Measurements from ENCODE around the gene MUC4.
"Not testable (repeated sequence)": the region's sequence is repeated elsewhere in the genome, so short reads cannot be mapped to it uniquely, and the experiment has no call there.

Gene MUC4

DNA sequence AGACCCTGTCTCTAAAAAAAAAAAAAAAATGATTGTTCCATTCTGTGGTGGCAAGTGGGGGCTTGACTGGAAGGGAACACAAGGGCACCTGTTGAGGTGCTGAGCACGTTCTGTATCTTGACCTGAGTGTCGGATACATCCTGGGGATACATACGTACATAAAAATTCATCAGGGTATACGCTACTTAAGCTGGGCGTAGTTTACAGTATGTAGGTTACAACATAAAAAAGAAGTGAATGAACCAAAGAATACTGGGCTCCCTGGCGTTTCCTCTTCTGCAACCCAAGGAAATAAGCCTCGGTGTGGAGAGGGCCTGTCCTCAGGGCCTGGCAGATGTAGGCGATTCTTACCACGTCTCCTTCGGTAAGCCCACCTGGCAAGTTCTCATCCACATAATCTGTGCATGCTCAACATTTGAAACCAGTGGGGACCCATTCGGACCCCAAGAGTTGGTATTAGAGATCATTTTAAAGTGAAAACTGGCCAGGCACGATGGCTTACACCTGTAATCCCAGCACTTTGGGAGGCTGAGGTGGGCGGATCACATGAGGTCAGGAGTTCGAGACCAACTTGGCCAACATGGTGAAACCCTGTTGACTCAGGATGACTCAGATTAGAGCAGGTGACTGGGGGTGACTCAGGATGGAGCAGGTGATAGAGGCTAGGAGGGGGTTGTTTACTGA, 96.0 kb downstream of the MUC4 start:
- DNase-seq (ENCODE audit: low read depth) = peak; percentile 25

DNA sequence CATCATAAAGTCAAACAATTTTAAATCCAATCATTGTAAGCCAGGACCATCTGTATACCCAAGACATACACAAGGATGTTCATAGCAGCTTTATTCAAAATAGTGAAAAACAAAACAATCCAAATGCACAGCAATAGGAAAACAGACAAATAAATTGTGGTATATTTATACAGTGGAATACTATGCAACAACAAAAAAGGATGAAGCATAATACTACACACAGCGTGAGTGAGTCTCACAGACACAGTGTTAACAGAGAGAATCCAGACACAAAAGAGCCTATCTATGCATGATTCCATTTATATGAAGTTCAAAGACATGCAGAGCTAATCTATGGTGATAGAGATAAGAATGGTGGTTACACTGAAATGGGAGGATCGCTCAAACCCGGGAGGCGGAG, 96.6 kb downstream of the MUC4 start:
- DNase-seq (ENCODE audit: low read depth) = no peak

DNA sequence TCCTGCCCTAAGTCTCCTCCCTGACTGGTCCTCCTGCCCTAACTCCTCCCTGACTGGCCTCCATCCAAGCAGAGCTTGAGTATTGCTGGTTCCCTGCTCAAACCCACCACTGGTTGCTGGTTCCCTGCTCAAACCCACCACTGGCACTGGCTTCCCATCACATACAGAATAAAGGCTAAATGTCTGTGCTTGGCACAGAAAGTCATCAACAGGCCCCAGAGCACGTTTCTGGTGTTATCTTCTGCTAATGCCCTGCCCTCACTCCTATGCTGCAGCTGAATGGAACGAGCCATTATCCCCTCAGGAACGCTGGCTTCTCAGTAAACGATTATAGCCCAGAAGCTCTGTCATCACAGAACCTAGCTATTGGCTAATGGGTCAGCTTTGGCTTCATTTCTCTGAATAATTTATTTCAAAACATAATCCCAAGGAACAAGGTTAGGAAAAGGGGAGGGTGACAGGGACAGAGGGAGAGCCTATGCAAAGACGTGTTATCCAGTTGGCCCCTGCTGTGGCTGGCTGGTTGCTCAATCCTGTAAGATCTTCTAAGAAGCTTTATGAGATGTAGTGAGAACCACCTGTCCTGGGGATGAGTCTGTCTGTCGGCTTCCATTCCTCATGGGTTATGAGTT, 97.2 kb downstream of the MUC4 start:
- DNase-seq (ENCODE audit: low read depth) = no peak

DNA sequence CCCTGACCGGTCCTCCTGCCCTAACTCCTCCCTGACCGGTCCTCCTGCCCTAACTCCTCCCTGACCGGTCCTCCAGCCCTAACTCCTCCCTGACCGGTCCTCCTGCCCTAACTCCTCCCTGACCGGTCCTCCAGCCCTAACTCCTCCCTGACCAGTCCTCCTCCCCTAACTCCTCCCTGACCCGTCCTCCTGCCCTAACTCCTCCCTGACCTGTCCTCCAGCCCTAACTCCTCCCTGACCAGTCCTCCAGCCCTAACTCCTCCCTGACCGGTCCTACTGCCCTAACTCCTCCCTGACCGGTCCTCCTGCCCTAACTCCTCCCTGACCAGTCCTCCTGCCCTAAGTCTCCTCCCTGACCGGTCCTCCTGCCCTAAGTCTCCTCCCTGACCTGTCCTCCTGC, 98.6 kb downstream of the MUC4 start:
- DNase-seq (ENCODE audit: low read depth) = not testable (repeated sequence)

DNA sequence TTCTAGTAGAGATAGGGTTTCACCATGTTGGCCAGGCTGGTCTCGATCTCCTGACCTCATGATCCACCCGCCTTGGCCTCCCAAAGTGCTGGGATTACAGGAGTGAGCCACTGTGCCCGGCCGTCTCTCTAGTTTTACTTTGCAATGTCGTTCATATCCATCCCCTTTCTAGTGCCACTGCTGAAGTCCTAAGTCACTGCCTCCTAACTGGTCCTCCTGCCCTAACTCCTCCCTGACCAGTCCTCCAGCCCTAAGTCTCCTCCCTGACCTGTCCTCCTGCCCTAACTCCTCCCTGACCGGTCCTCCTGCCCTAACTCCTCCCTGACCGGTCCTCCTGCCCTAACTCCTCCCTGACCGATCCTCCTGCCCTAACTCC, 99.2 kb downstream of the MUC4 start:
- DNase-seq (ENCODE audit: low read depth) = not testable (repeated sequence)

DNA sequence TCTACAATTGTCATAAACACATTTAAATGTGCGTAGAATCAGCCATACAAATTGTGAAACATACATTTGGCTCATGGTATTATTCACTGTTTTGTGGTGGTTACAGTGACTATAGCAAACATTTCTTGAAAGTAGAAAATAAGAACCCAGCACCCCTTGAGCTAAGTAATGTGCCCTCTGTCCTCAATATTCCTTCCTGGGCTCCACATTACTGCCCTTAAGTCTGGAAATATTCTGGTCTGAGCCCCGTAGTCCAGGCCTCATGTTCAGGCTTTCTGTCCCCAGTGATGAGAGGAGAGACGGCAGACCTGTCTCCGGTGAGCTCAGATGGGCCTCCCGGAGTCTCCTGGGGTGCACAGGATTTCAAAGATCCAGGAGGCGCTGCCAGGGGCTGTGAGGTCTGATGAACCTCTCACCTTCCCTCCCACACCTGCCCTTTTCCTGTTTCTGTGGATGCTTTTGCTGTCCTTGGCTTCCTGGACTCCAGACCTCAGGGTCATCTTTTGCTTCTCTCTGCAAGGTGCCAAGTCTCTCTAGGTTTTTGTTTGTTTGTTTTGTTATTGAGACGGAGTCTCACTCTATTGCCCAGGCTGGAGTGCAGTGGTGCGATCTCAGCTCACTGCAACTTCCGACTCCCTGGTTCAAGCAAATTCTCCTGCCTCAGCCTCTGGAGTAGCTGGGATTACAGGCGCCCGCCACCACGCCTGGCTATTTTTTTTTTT, 99.8 kb downstream of the MUC4 start:
- no peak for DNase-seq (ENCODE audit: low read depth)

DNA sequence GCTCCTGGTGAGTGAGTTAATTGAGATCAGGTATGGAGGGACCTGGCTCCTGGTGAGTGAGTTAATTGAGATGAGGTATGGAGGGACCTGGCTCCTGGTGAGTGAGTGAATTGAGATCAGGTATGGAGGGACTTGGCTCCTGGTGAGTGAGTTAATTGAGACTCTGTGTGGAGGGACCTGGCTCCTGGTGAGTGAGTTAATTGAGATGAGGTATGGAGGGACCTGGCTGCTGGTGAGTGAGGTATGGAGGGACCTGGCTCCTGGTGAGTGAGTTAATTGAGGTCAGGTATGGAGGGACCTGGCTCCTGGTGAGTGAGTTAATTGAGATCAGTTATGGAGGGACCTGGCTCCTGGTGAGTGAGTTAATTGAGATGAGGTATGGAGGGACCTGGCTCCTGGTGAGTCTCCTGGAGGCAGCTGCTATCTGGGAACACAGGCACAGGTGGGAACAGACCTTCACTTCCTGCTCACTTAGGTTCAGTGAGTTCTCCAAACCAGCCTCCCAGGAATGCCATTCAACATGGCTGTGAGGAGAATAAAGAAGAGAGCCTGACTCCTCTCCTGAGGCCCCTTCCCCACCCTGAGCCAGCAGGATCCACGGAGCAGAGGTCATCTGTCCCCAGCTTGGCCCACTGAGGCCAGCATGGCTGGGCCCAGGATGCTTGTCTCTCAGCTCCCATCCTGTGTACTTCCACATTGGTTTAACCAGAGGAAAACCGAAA, 100.5 kb downstream of the MUC4 start:
- not testable (repeated sequence) for DNase-seq (ENCODE audit: low read depth)

DNA sequence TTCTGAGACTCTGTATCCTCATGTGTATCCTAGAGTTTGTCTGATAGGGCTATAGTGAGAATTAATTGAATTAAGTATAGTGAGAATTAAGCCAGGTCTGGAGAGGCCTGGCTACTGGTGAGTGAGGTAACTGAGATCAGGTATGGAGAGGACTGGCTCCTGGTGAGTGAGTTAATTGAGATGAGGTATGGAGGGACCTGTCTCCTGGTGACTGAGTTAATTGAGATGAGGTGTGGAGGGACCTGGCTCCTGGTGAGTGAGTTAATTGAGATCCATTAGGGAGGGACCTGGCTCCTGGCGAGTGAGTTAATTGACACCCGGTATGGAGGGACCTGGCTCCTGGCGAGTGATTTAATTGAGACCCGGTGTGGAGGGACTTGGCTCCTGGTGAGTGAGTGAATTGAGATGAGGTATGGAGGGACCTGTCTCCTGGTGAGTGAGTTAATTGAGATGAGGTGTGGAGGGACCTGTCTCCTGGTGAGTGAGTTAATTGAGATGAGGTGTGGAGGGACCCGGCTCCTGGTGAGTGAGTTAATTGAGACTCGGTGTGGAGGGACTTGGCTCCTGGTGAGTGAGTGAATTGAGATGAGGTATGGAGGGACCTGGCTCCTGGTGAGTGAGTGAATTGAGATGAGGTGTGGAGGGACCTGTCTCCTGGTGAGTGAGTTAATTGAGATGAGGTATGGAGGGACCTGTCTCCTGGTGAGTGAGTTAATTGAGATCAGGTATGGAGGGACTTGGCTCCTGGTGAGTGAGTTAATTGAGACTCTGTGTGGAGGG, 101.4 kb downstream of the MUC4 start:
- not testable (repeated sequence) for DNase-seq (ENCODE audit: low read depth)

DNA sequence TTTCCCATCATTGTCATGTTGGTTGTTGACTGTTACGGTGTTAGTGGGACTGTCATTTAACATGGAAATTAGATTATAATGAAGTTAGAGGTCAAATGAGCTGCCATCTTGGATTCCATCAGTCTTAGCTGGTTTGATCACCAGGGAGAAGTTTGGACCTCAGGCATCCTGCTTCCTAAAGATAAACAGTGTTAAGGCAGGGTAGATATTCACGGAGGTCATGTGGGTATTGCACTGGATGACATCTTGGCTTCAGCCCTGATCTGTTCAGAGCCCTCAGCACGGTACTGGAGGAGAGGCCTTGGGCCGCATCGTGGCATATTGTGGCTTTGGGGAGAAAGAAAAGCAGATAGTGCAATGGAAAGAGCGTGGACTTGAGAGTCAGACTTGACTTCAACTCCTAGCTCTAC, 102.0 kb downstream of the MUC4 start:
- DNase-seq (ENCODE audit: low read depth) = no peak

DNA sequence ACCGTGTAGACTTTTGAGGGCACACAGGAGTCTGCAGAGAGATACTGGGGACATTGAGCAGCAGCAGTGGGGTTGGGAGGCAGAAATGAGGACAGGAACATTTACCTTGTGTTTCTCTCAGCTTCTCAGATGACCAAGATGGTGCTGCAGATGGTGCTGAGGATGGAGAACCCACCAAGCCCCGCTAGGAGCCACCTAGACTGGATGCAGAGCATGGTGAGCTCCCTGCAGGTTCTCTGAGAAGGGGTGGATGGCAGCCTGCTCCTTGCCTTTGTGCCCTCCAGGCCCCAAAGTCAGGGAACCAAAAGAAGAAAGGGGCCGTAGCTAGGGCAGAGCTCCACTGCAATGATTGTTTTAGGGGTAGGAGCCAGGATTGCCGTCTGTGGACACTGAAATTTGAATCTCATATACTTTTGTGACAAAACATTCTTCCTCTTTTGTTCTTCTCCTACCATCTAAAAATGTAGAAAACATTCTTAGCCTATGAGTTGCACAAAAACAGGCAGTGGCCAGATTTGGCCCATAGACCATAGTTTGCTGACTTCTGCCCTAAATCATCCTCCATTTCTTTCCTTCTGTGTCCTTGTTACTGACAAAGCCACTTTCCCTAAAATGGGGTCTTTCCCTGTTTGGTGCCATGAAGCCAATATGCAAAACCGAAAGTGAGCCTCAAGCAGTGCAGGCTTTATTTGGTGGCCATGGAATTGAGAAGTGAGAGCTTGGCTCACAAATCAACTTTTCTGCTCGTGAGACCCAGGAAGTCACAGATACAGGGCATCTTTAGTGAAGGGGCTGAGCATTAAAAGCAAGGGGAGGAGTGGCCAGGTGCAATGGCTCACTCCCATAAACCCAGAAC, 102.9 kb downstream of the MUC4 start:
- no peak for DNase-seq (ENCODE audit: low read depth)

DNA sequence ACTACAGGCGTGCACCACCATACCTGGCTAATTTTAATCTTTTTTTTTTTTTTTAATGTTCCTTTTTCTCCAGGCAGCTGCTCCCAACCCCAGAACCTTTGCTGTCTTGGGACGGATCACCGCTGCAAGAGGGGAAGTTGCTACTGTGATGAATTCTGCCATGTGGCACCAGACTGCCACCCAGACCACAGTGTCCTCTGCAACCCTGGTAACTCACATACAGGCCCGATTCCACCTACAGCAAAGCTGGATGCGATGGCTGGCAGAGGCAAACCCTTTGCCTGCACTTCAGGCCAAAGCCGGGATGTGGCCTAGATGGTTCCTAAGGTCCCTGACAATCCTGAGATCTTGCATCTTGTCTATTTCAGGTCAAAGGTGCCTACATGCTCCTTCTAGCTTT, 103.7 kb downstream of the MUC4 start:
- no peak for DNase-seq (ENCODE audit: low read depth)

DNA sequence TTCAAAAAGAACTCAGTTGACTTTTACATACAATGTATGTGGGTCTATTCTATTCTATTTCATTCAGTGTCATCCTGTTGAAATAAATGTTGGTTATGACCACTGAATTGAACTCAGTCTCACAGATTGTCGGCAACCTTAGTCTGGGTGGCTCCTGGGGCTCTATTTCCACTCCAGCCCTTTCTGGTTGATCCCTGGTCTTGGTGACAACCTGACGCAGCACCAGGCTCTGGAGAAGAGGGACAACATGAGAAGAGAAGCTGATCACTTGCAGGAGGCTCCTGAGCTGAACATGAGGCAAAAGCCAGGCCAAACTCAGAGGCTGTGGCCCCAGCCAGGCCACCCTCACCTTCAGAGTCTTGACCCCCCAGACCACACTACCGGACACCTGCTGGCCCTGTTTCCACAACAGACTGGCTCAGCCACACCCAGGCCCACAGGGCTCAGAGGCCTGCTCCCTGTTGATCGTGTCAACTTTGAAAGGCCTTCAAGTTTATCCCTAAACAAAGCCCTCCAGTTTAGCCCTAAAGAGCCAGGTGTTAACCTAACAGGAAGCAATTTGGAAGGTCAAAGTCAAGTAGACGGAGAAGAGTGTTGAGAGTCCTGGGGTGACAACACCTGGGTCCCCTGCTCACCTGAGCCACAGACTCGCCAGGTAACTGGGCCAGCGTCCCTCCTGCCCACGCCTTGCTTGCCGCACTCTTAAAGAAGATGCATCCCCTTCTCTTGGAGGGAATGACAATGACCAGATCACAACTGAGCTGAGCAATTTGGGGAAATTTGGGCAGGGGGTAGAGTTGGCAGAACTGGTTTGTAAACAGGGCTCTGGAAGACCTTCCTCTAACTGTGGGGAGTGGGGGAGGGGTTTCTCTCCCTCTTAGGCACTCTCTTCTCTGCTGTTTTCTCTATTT, 106.4 kb downstream of the MUC4 start:
- no peak for DNase-seq (ENCODE audit: low read depth)

DNA sequence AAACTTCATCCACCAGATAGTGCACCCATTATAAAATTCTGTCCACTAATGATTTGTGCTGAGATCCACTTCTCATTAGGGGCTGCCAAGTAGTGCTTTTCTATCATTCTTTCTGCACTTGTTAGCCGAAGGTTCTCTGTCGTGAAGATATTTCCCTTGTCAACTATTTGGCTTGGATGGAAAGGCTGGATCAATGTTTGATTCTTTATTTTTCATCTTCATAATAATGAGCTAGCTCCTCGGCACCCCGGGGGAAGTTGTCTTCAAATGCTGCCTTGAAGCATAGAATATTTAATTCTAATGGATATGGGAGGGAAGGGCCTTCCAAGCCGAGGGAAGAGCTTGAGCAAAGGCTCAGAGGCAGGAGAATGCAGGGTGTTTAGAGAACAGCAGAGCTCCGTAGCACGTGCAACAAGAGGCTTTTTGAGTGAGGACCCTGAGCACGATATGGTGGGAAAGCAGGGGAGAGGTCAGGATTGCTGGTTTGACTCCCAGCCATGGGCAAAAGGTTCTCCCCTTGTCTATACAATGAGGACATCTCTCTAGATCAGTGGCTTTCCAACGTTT, 107.2 kb downstream of the MUC4 start:
- no peak for DNase-seq (ENCODE audit: low read depth)

DNA sequence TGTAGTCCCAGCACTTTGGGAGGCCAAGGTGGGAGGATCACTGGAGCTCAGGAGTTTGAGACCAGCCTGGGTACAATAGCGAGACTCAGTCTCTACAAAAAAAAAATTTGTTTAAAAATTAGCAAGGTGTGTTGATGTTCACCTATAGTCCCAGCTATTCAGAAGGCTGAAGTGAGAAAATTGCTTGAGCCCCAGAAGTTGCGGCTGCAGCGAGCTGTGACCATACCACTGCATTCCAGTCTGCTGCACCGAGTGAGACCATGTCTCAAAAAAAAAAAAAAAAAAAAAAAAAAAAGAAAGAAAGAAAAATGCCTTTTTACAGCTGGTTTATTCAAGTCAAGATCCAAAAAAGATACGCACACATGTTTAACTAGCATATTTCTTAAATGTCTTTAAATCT, 108.0 kb downstream of the MUC4 start:
- DNase-seq (ENCODE audit: low read depth) = no peak

DNA sequence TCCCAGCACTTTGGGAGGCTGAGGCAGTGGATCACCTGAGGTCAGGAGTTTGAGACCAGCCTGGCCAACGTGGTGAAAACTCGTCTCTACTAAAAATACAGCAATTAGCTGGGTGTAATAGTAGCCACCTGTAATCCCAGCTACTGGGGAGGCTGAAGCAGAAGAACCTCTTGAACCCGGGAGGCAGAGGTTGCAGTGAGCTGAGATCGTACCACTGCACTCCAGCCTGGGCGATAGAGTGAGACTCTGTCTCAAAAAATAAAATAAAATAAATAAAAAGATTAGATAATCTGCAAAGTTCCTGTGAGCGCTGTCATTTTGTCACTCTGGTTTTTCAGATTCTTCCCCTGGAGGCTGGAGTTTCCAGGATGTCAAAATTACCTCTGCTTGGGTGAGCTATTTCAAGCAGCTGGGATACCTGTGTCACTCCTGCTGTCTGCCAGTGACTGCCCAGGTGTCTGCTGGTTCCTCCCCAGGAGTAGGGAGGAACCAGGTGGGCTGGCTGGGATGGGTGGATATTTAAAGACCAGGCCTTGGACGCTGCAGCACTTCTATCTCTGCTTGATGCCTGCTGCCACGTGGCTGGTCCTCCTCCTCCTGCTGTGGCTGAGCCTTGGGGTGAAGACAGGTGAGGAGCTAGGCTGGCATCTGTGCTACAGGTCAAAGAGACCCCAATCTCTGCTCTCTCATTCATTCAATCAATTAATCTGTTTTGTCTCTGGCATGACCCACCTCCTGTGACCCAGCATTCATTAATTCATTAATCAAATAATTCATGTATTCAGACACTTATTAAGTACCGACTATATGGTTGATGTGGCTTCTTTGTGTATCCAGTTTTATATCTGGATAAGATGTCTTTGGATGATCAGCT, 110.5 kb downstream of the MUC4 start:
- no peak for DNase-seq (ENCODE audit: low read depth)

DNA sequence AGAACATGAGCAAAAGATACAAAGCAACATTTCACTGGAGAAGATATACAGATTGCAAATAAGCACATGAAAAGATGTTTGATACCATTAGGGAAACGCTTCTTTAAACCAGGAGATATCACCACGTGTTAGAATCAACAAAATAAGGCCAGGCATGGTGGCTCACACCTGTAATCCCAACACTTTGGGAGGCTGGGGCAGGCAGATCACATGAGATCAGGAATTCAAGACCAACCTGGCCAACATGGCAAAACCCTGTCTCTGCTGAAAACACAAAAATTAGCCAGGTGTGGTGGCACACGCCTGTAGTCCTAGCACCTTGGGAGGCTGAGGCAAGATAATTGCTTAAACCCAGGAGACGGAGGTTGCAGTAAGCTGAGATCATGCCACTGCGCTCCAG, 111.4 kb downstream of the MUC4 start:
- no peak for DNase-seq (ENCODE audit: low read depth)

DNA sequence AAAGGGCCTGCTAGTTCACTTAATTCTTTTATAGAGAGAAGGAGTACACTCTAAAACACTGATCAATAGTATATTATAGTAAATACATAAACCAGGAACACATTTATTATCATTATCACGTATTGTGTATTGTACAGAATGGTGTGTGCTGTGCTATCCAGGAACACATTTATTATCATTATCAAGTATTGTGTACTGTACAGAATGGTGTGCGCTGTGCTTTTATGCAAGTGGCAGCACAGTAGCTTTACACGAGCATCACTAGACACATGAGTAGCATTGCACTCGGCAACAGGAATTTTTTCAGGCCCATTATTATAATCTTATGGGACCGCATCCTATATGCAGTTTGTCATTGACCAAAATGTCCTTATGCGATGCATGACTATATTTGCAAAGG, 111.9 kb downstream of the MUC4 start:
- no peak for DNase-seq (ENCODE audit: low read depth)

DNA sequence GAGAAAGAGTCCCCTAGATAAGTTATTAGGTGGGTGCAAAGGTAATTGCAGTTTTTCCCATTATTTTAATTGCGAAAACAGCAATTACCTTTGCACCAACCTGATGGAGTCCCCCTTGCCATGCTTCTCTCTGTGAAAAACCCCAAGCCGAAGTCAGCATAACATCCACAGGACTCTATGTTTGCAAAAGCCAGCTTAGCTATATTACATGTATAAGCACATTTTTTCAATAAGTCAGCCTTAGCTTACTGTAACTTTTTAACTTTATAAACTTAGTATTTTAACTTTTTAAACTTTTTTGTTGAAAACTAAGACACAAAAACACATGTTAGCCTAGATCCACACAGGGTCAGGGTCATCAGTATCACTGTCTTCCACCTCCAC, 112.3 kb downstream of the MUC4 start:
- DNase-seq (ENCODE audit: low read depth) = no peak
